Psoas muscle (tissue), 8 donors: ENCODE measurements around the gene DUSP15. TPM values are rescaled to one million over a fixed set of nuclear protein-coding genes. Genes with fewer than 3 reads are reported as not detected.

Source experiments
- ATAC-seq, 4 donors: fragments of 200-7000 bp; cut with Tn5 transposase; one replicate each; pipeline ENCODE4 v1.9.1; 2020; ENCODE audit warnings: moderate library complexity in 3 of 4, mild to moderate bottlenecking in 2 of 4
- DNase-seq, 2 donors: peaks; one replicate each; pipeline ENCODE4 v3.0.0-alpha.2; 2020
- H3K27ac ChIP-seq: fragments of 200-600 bp; one replicate; pipeline ENCODE4 v1.8.0; 2022
- H3K27me3 ChIP-seq, 3 donors: fragments of 200-600 bp in 1 of 3; one replicate each; pipeline versions ENCODE4 v1.6.1 to v1.8.0; 2013 to 2022; ENCODE audit warnings: low read length in 2 of 3, mild to moderate bottlenecking in 2 of 3, moderate library complexity in 1 of 3; ENCODE audit not compliant: insufficient read depth in 3 of 3
- H3K36me3 ChIP-seq, 2 donors: fragments of 200-600 bp in 1 of 2; one replicate each; pipeline versions ENCODE4 v1.6.1 to v1.8.0; 2013 to 2022; ENCODE audit warnings: low read depth in 1 of 2, mild to moderate bottlenecking in 1 of 2, moderate library complexity in 1 of 2; ENCODE audit not compliant: insufficient read depth in 1 of 2
- H3K4me1 ChIP-seq: fragments of 200-600 bp; one replicate; pipeline ENCODE4 v1.8.0; 2022
- H3K4me3 ChIP-seq: fragments of 200-600 bp; one replicate; pipeline ENCODE4 v1.8.0; 2022; ENCODE audit warnings: mild to moderate bottlenecking
- H3K9me3 ChIP-seq: fragments of 200-600 bp; one replicate; pipeline ENCODE4 v1.8.0; 2022
- WGBS, 3 donors: extraction: QIAGEN DNeasy Blood & Tissue Kit; methylation state at CpG; one replicate each; pipeline versions ENCODE4 v1.1.6 to v1.1.7; 2013; 5-methylcytosine and 5-hydroxymethylcytosine counted together
- intact Hi-C, 2 donors: fragments of 100-400 bp; cut with DNase I; formaldehyde crosslinking; loops; one replicate each; pipeline versions ENCODE4 v1.11.0 to v1.14.2; 2022
- polyA plus RNA-seq, 3 donors: library from polyadenylated mRNA; stranded (reverse); fragments of 200-250 nt; gene quantifications; one replicate each; pipeline ENCODE4 v1.2.3, GENCODE V29; 2013
- total RNA-seq, 4 donors: library from RNA; stranded (reverse); fragmentation: NEBNext Ultra II Directional in 2 of 4; extraction: Animal tissue kit (Norgen Biotek cat#: 25700) in 2 of 4; gene quantifications; one replicate each; pipeline versions ENCODE4 v1.2.1 to v1.2.4, GENCODE V29; 2021 to 2023
- TF ChIP-seq, protein P1 (sequence below): fragments of 200-600 bp; IDR thresholded peaks from one replicate; pipeline ENCODE4 v1.8.0; 2022; ENCODE audit warnings: antibody characterized with exemption
- donor health status: healthy with polysubstance abuse.
- donor health status: DM: no; HTN: no; CAD: no; lungs with moderate emphysema.
- donor health status: Bipolar disorder and iron deficiency.
- donor health status: healthy.
- donor health status: DM: yes; HTN: yes; CAD: no.
- donor health status: DM: no; HTN: no; CAD: no.
- donor health status: DM: no; HTN: no; CAD: no.
- donor health status: DM: yes; HTN: yes; CAD: no.

Gene DUSP15
- total and polyA plus RNA-seq, 7 donors, result 0.04 to 0.51 (median 0.20) TPM; not detected in 3

- H3K4me3 ChIP-seq, result no peak overlapping the region
- H3K27ac ChIP-seq, result peak overlapping the region; percentile 55
- DNase-seq, result no peak
- H3K36me3 ChIP-seq, result no peaks in the 10 kb centered on the region
- ATAC-seq, result no peak
- WGBS, 3 donors, result 59 to 65% (median 64%) methylated on average over 15 of the region's 15 CpGs
- intact Hi-C loops, result no loop called here
- H3K27me3 ChIP-seq, result no peaks in the 10 kb centered on the region
- no peaks in the 10 kb centered on the region for H3K9me3 ChIP-seq
- peaks cover 7% of the 10 kb centered on the region for H3K4me1 ChIP-seq
- TF ChIP-seq, protein P1, sequence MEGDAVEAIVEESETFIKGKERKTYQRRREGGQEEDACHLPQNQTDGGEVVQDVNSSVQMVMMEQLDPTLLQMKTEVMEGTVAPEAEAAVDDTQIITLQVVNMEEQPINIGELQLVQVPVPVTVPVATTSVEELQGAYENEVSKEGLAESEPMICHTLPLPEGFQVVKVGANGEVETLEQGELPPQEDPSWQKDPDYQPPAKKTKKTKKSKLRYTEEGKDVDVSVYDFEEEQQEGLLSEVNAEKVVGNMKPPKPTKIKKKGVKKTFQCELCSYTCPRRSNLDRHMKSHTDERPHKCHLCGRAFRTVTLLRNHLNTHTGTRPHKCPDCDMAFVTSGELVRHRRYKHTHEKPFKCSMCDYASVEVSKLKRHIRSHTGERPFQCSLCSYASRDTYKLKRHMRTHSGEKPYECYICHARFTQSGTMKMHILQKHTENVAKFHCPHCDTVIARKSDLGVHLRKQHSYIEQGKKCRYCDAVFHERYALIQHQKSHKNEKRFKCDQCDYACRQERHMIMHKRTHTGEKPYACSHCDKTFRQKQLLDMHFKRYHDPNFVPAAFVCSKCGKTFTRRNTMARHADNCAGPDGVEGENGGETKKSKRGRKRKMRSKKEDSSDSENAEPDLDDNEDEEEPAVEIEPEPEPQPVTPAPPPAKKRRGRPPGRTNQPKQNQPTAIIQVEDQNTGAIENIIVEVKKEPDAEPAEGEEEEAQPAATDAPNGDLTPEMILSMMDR, result no peak
Measured at GRCh38 chr20:31840906-31841816, 29.2 kb downstream of the DUSP15 start.

- no peak overlapping the region for H3K4me3 ChIP-seq
- H3K27me3 ChIP-seq, result no peaks in the 10 kb centered on the region
- peaks cover 0 to 6% of the 10 kb centered on the region in 2 donors for H3K36me3 ChIP-seq
- TF ChIP-seq, protein P1, result no peak
- H3K27ac ChIP-seq, result peak overlapping the region; percentile 36
- peaks cover 18% of the 10 kb centered on the region for H3K4me1 ChIP-seq
- no peak for DNase-seq
- H3K9me3 ChIP-seq, result no peaks in the 10 kb centered on the region
- 44 to 63% (median 47%) methylated on average over 5 of the region's 5 CpGs for WGBS, 3 donors
- intact Hi-C loops, result loop anchor here in 1 of 2 donors (5.0 kb wide), 1 partner anchor 113 kb away; no protein-coding TSS in a partner anchor
- no peak for ATAC-seq
Measured at GRCh38 chr20:31839782-31840487, 30.4 kb downstream of the DUSP15 start.

DNA sequence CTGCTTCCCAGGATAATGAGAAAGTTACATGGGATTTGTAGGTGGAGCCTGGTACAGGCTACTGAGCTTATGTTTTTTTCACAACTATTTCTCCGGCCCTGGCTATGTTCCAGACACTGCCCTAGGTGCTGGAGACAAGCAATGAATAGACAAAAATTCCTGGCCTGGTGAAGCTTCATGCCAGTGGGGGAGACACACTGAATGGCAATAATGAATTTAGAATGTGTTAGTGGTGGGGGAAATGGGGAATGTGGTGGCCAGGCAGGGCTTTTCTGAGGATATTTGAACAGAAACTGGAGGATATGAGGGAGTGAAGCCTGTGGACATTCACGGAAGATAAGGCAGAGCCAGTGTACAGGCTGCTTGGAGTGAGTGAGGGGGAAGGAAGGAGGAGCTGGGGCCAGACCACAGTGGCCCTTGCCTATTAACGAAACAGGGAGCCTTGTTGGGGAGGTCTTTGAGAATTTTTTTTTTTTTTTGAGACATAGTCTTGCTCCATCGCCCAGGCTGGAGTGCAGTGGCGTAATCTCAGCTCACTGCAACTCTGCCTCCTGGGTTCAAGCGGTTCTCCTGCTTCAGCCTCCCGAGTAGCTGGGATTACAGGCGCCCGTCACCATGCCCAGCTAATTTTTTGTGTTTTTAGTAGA is 31.6 kb downstream of the DUSP15 start:
- Histone ChIP-seq H3K9me3 (no peaks in the 10 kb centered on the region), H3K4me1 (peaks cover 28% of the 10 kb centered on the region), H3K36me3 (peaks cover 0 to 18% of the 10 kb centered on the region in 2 donors), H3K4me3 (no peak overlapping the region), H3K27me3 (no peaks in the 10 kb centered on the region), H3K27ac (no peak overlapping the region)
- TF ChIP-seq, protein P1, result no peak
- intact Hi-C loops, result loop anchor here in 1 of 2 donors (5.0 kb wide), 1 partner anchor 111 kb away; no protein-coding TSS in a partner anchor
- 68 to 78% (median 71%) methylated on average over 9 of the region's 9 CpGs for WGBS, 3 donors
- ATAC-seq (no peak), DNase-seq (no peak)

DNA sequence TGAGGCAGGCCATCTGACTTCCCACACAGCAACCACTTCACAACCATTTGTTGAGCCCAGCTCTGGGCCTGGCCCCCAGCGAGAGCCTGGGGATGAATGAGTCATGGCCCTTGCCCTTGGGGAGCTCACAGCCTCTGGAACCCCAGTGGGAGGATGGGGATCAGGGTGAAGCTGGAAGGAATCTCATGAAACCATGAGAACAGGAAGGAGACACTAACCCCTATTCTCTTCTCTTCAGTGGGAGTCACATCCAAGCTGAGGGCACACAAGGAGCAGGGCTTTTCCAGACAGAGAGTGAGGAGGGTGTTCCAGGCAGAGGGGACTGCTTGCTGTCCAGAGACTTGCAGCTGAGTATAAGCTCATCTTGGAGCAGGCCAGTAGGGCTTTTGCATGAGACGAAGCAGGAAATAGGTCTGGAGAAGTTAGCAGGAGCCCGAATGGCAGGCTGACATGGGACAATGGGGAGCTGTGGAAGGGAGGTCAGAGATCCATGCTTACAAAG is 32.4 kb downstream of the DUSP15 start:
- Histone ChIP-seq H3K4me3 (no peak overlapping the region), H3K4me1 (peaks cover 31% of the 10 kb centered on the region), H3K36me3 (peaks cover 0 to 26% of the 10 kb centered on the region in 2 donors), H3K9me3 (no peaks in the 10 kb centered on the region), H3K27me3 (no peaks in the 10 kb centered on the region), H3K27ac (peak overlapping the region; percentile 38)
- 26 to 42% (median 37%) methylated on average over 3 of the region's 3 CpGs for WGBS, 3 donors
- DNase-seq, result no peak
- TF ChIP-seq, protein P1, result no peak
- intact Hi-C loops, result loop anchor here in 1 of 2 donors (5.0 kb wide), 1 partner anchor 111 kb away; no protein-coding TSS in a partner anchor
- ATAC-seq, result no peak
